ENCODE results near the gene C1orf35.
"Not testable (repeated sequence)": the region's sequence is repeated elsewhere in the genome, so short reads cannot be mapped to it uniquely, and the experiment has no call there.

C1orf35 gene

DNA sequence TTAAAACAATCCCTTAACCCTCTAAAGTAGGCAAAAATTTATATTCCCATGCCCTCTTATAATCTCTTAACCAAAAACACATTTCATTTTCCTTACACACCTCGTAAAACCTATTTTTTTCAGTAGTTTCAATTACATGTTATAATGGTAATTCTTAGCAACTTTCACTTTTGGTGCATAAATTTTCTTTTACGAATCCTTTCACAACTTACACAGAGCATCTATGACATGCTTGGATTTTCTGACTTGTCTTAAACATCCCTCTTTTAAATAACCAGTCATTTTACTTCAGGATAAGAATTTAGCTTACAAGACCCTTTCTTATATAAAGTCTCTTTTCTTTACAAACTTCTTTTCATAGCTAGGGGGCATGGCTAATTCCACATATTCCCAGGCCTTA, 14.9 kb upstream of the C1orf35 start:
- H3K27ac ChIP-seq = no peak overlapping the region
- no peaks in the 10 kb centered on the region for H3K4me1 ChIP-seq
- H3K9me3 ChIP-seq (replicated peaks in 1 of 11) = peaks cover 29 to 47% (median 40%) of the 10 kb centered on the region in 11 experiments
- H3K9ac ChIP-seq = no peak overlapping the region
- no peak for TF ChIP-seq Cebpa-rat (IDR thresholded peaks at IDR 0.05)
- no peak overlapping the region for H3K4me3 ChIP-seq
- H4K20me1 ChIP-seq = no peaks in the 10 kb centered on the region
- no peak overlapping the region for H3K4me2 ChIP-seq
- peaks cover 0 to 5% (median 0%) of the 10 kb centered on the region in 11 experiments; a peak in 2 of 22 replicates for H3K36me3 ChIP-seq
- H3K27me3 ChIP-seq = no peaks in the 10 kb centered on the region

DNA sequence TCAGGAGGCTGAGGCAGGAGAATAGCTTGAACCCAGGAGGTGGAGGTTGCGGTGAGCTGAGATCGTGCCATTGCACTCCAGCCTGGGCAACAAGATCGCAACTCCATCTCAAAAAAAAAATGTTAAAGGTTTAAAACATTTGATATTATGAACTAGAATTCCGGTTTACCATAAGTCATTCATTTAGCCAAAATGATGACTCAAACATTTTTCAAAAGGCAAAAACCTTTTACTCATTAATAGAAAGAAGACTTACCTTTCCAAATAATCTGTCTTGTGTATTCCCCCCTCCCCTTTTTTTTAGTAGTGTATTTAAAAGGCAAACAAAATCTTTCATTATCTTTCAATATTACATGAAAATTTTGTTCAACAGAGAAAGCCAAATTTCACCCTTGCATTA, 14.2 kb upstream of the C1orf35 start:
- no peak for TF ChIP-seq Cebpa-rat (IDR thresholded peaks at IDR 0.05)
- Histone ChIP-seq H3K36me3 (peaks cover 0 to 5% (median 0%) of the 10 kb centered on the region in 11 experiments; a peak in 2 of 22 replicates), H3K27me3 (no peaks in the 10 kb centered on the region), H3K4me3 (no peak overlapping the region), H4K20me1 (no peaks in the 10 kb centered on the region), H3K9ac (no peak overlapping the region), H3K4me2 (no peak overlapping the region), H3K4me1 (no peaks in the 10 kb centered on the region), H3K9me3 (replicated peaks in 1 of 11) (peaks cover 29 to 47% (median 40%) of the 10 kb centered on the region in 11 experiments), H3K27ac (no peak overlapping the region)

DNA sequence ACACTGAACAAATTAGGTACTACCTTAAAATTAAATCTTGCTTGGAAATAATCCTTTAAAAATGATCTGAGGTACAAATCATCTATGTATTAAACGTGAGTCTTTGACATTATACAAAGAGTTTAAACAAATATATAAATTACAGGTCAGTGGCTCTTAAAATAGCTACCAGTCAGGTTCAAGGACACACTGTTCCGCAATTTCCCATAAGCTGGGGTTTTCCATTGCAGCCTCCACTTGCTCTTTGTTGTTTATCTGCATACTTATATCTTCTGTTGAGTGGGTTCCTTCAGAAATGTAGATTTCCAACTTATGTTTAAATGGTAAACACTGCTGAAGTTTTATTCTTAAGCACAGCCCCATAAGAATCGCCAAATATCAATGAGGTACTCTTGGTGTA, 11.7 kb upstream of the C1orf35 start:
- H3K9me3 ChIP-seq (replicated peaks in 1 of 11) = peaks cover 29 to 42% (median 39%) of the 10 kb centered on the region in 11 experiments
- H4K20me1 ChIP-seq = no peaks in the 10 kb centered on the region
- peaks cover 0 to 5% (median 0%) of the 10 kb centered on the region in 11 experiments; a peak in 2 of 22 replicates for H3K36me3 ChIP-seq
- peaks cover 6 to 9% (median 8%) of the 10 kb centered on the region in 10 experiments; a peak in 16 of 20 replicates for H3K4me1 ChIP-seq
- H3K4me3 ChIP-seq = no peak overlapping the region
- H3K9ac ChIP-seq = no peak overlapping the region
- no peak for TF ChIP-seq Cebpa-rat (IDR thresholded peaks at IDR 0.05)
- H3K27ac ChIP-seq = no peak overlapping the region
- no peaks in the 10 kb centered on the region for H3K27me3 ChIP-seq
- H3K4me2 ChIP-seq = no peak overlapping the region

DNA sequence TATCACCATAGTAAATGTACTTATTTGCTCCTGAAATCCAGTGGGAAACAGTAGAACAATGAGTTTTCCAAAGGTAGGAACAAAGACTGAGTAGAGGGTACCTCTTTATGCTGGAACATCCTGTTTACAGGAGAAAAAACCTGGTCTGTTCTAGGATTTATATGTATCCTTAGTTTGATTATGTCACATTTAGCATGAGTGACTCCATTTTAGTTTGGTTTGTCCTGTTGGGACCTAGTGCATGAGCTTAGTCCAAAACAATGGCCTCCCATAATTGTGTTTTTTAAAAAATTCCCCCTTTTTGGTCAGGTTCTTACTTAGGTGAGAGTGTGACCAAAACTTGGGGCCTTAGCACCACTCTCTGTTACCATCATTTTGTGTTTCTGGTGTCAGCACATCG, 9.5 kb upstream of the C1orf35 start:
- Histone ChIP-seq H3K36me3 (peaks cover 0 to 5% (median 3%) of the 10 kb centered on the region in 11 experiments; a peak in 15 of 22 replicates), H3K27me3 (no peaks in the 10 kb centered on the region), H3K9me3 (replicated peaks in 1 of 11) (peaks cover 15 to 21% (median 18%) of the 10 kb centered on the region in 11 experiments), H4K20me1 (peaks cover 0 to 13% (median 0%) of the 10 kb centered on the region in 11 experiments; a peak in 4 of 22 replicates), H3K27ac (no peak overlapping the region), H3K9ac (no peak overlapping the region), H3K4me2 (no peak overlapping the region), H3K4me1 (peaks cover 19 to 23% (median 21%) of the 10 kb centered on the region in 10 experiments), H3K4me3 (no peak overlapping the region)
- no peak for TF ChIP-seq Cebpa-rat (IDR thresholded peaks at IDR 0.05)

DNA sequence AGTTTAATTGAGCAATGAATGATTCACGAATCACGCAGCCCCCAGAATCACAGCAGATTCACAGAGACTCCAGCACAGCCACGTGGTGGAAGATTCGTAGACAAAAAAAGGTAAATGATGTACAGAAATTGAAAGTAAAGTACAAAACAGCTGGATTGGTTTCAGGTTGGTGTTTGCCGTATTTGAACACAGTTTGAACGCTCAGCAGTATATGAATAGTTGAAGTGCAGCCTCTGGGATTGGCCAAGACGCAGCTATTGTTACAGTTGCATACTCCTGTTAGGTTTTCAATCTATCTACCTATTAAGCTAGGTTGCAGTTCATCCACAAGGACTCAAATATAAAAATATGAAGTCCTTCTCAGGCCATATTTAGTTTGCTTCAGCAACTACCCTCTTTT, 9.0 kb upstream of the C1orf35 start:
- Histone ChIP-seq H3K27me3 (no peaks in the 10 kb centered on the region), H3K27ac (no peak overlapping the region), H3K9me3 (replicated peaks in 1 of 11) (peaks cover 10 to 16% (median 14%) of the 10 kb centered on the region in 11 experiments), H3K36me3 (peaks cover 4 to 9% (median 8%) of the 10 kb centered on the region in 11 experiments; a peak in 19 of 22 replicates), H3K9ac (no peak overlapping the region), H3K4me1 (peaks cover 21 to 27% (median 23%) of the 10 kb centered on the region in 10 experiments), H4K20me1 (peaks cover 0 to 18% (median 0%) of the 10 kb centered on the region in 11 experiments; a peak in 4 of 22 replicates), H3K4me3 (no peak overlapping the region), H3K4me2 (no peak overlapping the region)
- no peak for TF ChIP-seq Cebpa-rat (IDR thresholded peaks at IDR 0.05)

DNA sequence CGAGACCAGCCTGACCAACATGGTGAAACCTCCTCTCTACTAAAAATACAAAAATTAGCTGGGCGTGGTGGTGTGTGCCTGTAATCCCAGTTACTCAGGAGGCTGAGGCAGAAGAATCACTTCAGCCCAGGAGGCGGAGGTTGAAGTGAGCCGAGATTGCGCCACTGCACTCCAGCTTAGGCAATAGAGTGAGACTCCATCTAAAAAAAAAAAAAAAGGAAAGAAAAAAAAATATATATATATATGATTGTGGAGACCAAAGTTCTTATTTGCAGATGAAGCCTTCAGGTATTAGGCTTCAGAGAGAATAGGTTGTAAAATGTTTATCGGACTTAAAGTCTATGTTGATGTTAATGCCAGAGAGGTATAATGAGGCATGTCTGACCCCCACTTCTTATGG, 8.2 kb upstream of the C1orf35 start:
- H3K4me1 ChIP-seq = peaks cover 21 to 27% (median 23%) of the 10 kb centered on the region in 10 experiments
- H3K27me3 ChIP-seq; H3K9me3 ChIP-seq (replicated peaks in 1 of 11); H3K27ac ChIP-seq; H3K9ac ChIP-seq; H3K4me3 ChIP-seq; H3K4me2 ChIP-seq: not testable (repeated sequence)
- peaks cover 13 to 18% (median 16%) of the 10 kb centered on the region in 11 experiments for H3K36me3 ChIP-seq
- H4K20me1 ChIP-seq = peaks cover 0 to 19% (median 0%) of the 10 kb centered on the region in 11 experiments; a peak in 4 of 22 replicates

DNA sequence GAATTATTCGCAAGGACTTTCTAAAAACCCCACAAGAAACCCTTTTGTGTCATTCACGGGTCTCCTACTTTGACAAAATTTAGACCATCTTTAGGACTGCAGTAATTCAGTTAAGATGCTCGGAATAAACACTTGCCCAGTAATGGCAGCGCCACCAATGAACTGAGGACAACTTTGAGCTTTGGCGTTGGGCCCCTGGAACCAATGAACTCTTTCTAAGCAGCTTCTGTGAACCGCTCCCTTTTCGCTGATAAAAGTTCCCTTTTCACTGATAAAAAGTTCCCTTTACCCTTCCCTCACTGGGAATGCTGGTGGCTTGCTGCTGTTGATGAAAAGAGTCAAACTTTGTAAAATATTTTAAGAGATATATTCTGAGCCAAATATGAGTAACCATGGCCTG, 7.4 kb upstream of the C1orf35 start:
- Histone ChIP-seq H3K9me3 (replicated peaks in 1 of 11) (peaks cover 0 to under 1% (median 0%) of the 10 kb centered on the region in 11 experiments; a peak in 1 of 22 replicates), H4K20me1 (peaks cover 0 to 19% (median 0%) of the 10 kb centered on the region in 11 experiments; a peak in 4 of 22 replicates), H3K9ac (peak overlapping the region in 7 of 11 experiments; percentile 86 to 95 (median 92); a peak in 7 of 22 replicates), H3K36me3 (peaks cover 21 to 25% (median 24%) of the 10 kb centered on the region in 11 experiments), H3K4me3 (peak overlapping the region in 2 of 10 experiments; percentile 94 to 99; a peak in 3 of 20 replicates), H3K27ac (peak overlapping the region in 2 of 11 experiments; percentile 81 to 83; a peak in 1 of 22 replicates), H3K27me3 (no peaks in the 10 kb centered on the region), H3K4me1 (peaks cover 21 to 27% (median 23%) of the 10 kb centered on the region in 10 experiments), H3K4me2 (peak overlapping the region; percentile 78 to 100 (median 92))
- TF ChIP-seq Cebpa-rat (IDR thresholded peaks at IDR 0.05) = no peak

DNA sequence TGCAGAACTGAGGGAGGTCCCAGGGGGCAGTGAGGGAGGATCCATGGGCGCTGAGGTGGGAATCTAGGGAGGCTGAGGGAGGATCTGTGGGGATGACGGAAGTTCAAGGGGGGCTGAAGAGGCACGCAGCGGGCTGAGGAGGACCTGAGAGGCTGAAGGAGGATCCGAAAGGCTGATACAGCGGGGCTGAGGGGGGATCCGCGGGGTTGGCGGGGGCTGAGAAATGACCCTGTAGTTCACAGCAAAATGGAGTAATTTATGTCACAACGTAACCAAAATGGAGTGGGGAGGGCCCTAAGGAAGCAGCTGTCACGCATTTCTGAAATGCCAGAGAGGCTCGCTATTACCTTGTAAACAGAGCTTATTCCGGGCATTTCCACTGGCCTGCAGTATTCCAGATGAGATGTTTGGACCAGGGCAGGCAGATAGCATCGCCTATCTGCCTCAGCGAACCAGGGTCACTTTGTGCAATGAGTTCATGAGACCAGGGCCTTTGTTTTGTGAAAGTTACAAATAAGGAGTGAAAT, 6.9 kb upstream of the C1orf35 start:
- Histone ChIP-seq H3K4me3 (peak overlapping the region; percentile 88 to 100 (median 98)), H3K9ac (peak overlapping the region; percentile 84 to 95 (median 91)), H3K4me2 (peak overlapping the region; percentile 78 to 100 (median 92)), H4K20me1 (peaks cover 0 to 19% (median 0%) of the 10 kb centered on the region in 11 experiments; a peak in 4 of 22 replicates), H3K9me3 (replicated peaks in 1 of 11) (no peaks in the 10 kb centered on the region), H3K27me3 (no peaks in the 10 kb centered on the region), H3K36me3 (peaks cover 21 to 30% (median 26%) of the 10 kb centered on the region in 11 experiments), H3K27ac (peak overlapping the region; percentile 56 to 93 (median 83)), H3K4me1 (peaks cover 21 to 27% (median 24%) of the 10 kb centered on the region in 10 experiments)
- no peak for TF ChIP-seq Cebpa-rat (IDR thresholded peaks at IDR 0.05)

DNA sequence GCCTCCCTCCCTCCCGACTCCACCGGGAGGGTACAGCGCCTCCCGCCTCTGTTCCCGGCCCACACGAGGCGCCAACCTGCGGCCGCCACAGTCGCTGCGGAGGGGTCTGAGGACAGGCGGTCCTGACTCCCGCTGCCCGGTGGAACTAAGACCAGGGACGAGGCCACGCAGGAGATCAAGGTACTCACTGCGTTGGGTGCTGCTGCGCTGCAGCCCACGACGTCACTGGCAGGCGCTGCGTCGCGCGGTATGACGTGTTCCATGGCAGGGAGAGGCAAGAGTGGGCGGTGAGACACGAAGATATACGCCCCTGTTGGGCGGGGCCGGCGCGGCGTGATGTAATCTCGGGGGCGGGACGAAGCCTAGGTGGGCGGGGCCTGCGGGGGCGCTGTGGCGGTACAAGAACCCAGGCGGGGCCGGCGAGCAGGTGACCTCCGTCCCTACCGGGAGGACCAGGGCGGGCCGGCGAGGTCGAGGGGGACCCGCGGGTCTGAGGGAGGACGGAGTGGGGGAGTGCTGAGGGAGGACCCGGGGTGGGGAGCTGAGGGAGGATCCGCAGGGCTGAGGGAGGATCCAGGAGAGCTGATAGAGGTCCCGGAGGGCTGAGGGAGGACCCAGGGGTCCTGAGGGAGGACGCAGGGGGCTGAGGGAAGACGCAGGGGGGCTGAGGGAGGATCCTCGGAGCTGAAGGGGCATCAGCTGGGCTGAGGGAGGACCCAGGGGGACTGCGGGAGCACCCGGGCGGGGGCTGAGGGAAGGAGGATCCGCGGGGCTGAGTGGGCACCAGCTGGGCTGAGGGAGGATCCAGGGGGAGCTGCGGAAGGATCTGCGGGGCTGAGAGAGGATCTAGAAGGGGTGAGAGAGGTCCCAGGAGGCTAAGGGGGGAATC, 6.2 kb upstream of the C1orf35 start, which contains the start of gene MRPL55:
MRPL55 (minus strand) TSS at position 227 of the 889 bp plus-strand sequence. CDS start 1,039 bp downstream, outside the sequence.
- Histone ChIP-seq H3K9me3 (replicated peaks in 1 of 11) (no peaks in the 10 kb centered on the region), H3K4me1 (peaks cover 24 to 33% (median 27%) of the 10 kb centered on the region in 10 experiments), H4K20me1 (peaks cover 0 to 19% (median 0%) of the 10 kb centered on the region in 11 experiments; a peak in 4 of 22 replicates), H3K4me2 (peak within 1 kb of the TSS; percentile 94 to 100 (median 98)), H3K4me3 (peak within 1 kb of the TSS; percentile 88 to 100 (median 98)), H3K27me3 (no peaks in the 10 kb centered on the region), H3K9ac (peak within 1 kb of the TSS; percentile 84 to 95 (median 91)), H3K36me3 (peaks cover 21 to 34% (median 26%) of the 10 kb centered on the region in 11 experiments), H3K27ac (peak within 1 kb of the TSS; percentile 72 to 93 (median 83))
- peak in 2 of 11 experiments; percentile 36 to 52; a peak in 3 of 22 replicates for TF ChIP-seq Cebpa-rat (IDR thresholded peaks at IDR 0.05)

All from BLaER1 treated with 17β-estradiol and CSF1 and Interleukin-3, amounts not matched to agents 10 nM and 100 nM (cell line).